Peyer's patch (tissue), 4 donors: ENCODE data around the gene RPL29. TPM values are rescaled to one million over a fixed set of nuclear protein-coding genes. Genes with fewer than 3 reads are reported as not detected.

Source experiments
- DNase-seq, 3 donors: peaks; one replicate each; pipeline ENCODE4 v3.0.0-alpha.2; 2017 to 2019
- H3K27ac ChIP-seq, 4 donors: fragments of 200-600 bp; sonication (generic); one replicate each; pipeline ENCODE4 v1.5.1; 2016 to 2019
- H3K27me3 ChIP-seq, 2 donors: fragments of 200-600 bp; sonication (generic); one replicate each; pipeline ENCODE4 v1.5.1; 2019
- H3K36me3 ChIP-seq, 3 donors: fragments of 200-600 bp; sonication (generic); one replicate each; pipeline ENCODE4 v1.5.1; 2016 to 2019
- H3K4me1 ChIP-seq, 4 donors: fragments of 200-600 bp; sonication (generic); one replicate each; pipeline ENCODE4 v1.5.1; 2016 to 2019
- H3K4me3 ChIP-seq, 4 donors: fragments of 200-600 bp; sonication (generic); 1 replicate in 3 of 4; 2 replicates in 1 of 4; pipeline ENCODE4 v1.5.1; 2016 to 2019; ENCODE audit warnings: mild to moderate bottlenecking in 1 of 4
- H3K9me3 ChIP-seq, 4 donors: fragments of 200-600 bp; sonication (generic); one replicate each; pipeline ENCODE4 v1.5.1; 2016 to 2019; ENCODE audit warnings: mild to moderate bottlenecking in 1 of 4
- CTCF ChIP-seq, 6 experiments: fragments of 450-650 bp in 4 of 6; fragments of 200-600 bp in 2 of 6; sonication (generic) in 1 of 6; IDR thresholded peaks; one replicate each; pipeline ENCODE4 v1.5.1; 2017 to 2019; ENCODE audit warnings: antibody characterized with exemption in 6 of 6, mild to moderate bottlenecking in 3 of 6, moderate library complexity in 1 of 6
- POLR2A ChIP-seq, 2 donors: fragments of 450-650 bp; IDR thresholded peaks; one replicate each; pipeline ENCODE4 v1.5.1; 2017; ENCODE audit warnings: antibody characterized with exemption in 2 of 2, mild to moderate bottlenecking in 2 of 2, moderate library complexity in 2 of 2
- total RNA-seq, 4 donors: library from RNA; depleted of rRNA; stranded (reverse); fragments of >200 nt; gene quantifications; one replicate each; pipeline ENCODE4 v1.1.0, GENCODE V29; 2016

Gene RPL29
- total RNA-seq, 4 donors from 2014 or later, result 643 to 841 (median 711) TPM

DNA sequence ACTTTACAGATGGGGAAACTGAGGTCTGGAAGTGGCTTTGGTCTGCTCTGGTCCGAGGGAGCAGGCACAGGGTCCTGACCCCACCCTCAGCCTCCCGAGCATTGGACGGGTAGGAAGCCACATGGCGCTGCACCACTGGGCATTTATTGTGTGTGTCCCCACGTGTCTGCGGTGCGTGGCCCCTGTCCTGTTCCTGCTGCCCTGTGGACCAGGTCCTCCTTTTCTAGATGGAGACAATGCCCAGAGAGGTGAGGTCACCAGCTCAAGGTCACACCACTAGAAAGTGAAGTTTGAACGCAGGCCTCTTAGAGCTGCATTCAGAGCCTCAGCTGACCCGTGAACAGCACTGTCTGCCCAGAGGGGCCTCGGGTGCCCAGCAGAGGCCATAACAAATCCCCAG lies 33.8 kb upstream of the RPL29 start:
- Histone ChIP-seq H3K36me3 (no peaks in the 10 kb centered on the region), H3K9me3 (no peaks in the 10 kb centered on the region), H3K4me1 (no peaks in the 10 kb centered on the region), H3K27ac (no peak overlapping the region), H3K27me3 (no peaks in the 10 kb centered on the region), H3K4me3 (no peak overlapping the region)
- TF ChIP-seq POLR2A (IDR thresholded peaks at IDR 0.05) (no peak), CTCF (IDR thresholded peaks at IDR 0.05) (no peak)
- DNase-seq, result no peak

DNA sequence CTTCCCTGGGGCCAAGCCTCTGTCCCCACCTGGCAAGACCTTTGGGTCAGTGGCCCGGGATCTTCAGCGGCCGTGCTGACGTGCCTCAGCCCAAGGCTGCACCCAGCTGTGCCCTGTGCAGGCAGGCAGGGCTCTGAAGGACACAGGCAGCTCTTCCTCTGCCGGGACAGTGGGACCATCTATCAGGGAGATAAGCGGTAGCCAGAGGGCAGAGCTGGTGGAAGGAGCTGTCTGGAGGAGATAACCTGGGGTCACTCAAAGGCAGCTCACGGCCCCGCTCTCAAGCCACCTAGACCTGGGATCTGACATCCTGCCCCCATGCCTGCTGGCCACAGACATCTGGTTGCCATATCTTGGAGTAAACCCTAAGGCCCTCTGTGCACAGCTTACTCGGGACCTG lies 33.4 kb upstream of the RPL29 start:
- Histone ChIP-seq H3K27ac (no peak overlapping the region), H3K4me3 (no peak overlapping the region), H3K9me3 (no peaks in the 10 kb centered on the region), H3K4me1 (no peaks in the 10 kb centered on the region), H3K27me3 (no peaks in the 10 kb centered on the region), H3K36me3 (no peaks in the 10 kb centered on the region)
- DNase-seq, result no peak
- TF ChIP-seq CTCF (IDR thresholded peaks at IDR 0.05), result no peak
- no peak for TF ChIP-seq POLR2A (IDR thresholded peaks at IDR 0.05)

DNA sequence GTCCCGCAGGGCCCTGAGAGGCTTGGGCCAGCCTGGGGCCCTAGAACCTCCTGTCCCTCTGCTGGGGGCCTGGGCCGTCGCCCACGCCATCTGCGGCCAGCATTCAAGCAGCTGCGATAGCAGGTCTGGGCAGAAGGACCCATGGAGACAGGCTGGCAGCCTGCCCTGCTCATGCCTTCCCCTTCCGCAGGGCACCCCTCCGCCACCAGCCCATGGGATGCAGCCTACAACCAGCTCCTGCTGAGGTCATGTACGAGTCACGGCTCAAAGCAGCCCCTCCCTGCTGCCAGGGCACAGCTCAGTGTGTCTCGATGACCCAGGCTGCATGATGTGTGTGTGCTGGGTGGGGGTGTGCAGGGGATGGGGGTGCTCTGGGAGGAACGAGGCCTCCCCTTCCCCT lies 32.9 kb upstream of the RPL29 start:
- H3K36me3 ChIP-seq, result no peaks in the 10 kb centered on the region
- no peak for TF ChIP-seq CTCF (IDR thresholded peaks at IDR 0.05)
- TF ChIP-seq POLR2A (IDR thresholded peaks at IDR 0.05), result no peak
- DNase-seq, result no peak
- H3K9me3 ChIP-seq, result no peaks in the 10 kb centered on the region
- H3K4me1 ChIP-seq, result no peaks in the 10 kb centered on the region
- H3K27ac ChIP-seq, result no peak overlapping the region
- no peaks in the 10 kb centered on the region for H3K27me3 ChIP-seq
- H3K4me3 ChIP-seq, result no peak overlapping the region

DNA sequence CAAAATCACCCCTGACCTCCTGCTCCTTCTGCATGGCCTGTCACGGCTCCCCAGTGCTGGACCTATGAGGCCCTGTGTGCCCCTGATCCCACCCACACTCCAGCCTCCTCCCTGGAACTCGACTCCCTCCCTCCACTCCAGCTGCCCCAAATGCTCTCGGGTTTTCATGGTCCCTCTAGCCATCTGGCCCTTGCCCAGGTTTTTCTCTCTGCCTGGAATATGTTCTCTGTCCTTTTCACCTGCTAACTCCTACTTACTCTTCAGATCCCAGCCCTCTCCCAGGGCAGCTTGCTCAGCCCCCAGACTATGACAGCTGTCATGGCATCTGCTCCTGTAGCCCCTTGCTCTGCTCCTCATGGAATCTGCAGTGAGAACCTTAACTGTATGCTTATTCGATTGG lies 30.3 kb upstream of the RPL29 start:
- no peak for TF ChIP-seq POLR2A (IDR thresholded peaks at IDR 0.05)
- no peak for TF ChIP-seq CTCF (IDR thresholded peaks at IDR 0.05)
- H3K36me3 ChIP-seq, result no peaks in the 10 kb centered on the region
- no peaks in the 10 kb centered on the region for H3K9me3 ChIP-seq
- no peaks in the 10 kb centered on the region for H3K27me3 ChIP-seq
- no peaks in the 10 kb centered on the region for H3K4me1 ChIP-seq
- no peak overlapping the region for H3K4me3 ChIP-seq
- no peak for DNase-seq
- H3K27ac ChIP-seq, result no peak overlapping the region

GRCh38 chr3:52025453-52025852 lies 29.8 kb upstream of the RPL29 start:
- no peak for TF ChIP-seq CTCF (IDR thresholded peaks at IDR 0.05)
- TF ChIP-seq POLR2A (IDR thresholded peaks at IDR 0.05), result no peak
- H3K36me3 ChIP-seq, result no peaks in the 10 kb centered on the region
- H3K9me3 ChIP-seq, result no peaks in the 10 kb centered on the region
- H3K4me1 ChIP-seq, result no peaks in the 10 kb centered on the region
- no peak for DNase-seq
- H3K27me3 ChIP-seq, result no peaks in the 10 kb centered on the region
- H3K4me3 ChIP-seq, result no peak overlapping the region
- no peak overlapping the region for H3K27ac ChIP-seq

DNA sequence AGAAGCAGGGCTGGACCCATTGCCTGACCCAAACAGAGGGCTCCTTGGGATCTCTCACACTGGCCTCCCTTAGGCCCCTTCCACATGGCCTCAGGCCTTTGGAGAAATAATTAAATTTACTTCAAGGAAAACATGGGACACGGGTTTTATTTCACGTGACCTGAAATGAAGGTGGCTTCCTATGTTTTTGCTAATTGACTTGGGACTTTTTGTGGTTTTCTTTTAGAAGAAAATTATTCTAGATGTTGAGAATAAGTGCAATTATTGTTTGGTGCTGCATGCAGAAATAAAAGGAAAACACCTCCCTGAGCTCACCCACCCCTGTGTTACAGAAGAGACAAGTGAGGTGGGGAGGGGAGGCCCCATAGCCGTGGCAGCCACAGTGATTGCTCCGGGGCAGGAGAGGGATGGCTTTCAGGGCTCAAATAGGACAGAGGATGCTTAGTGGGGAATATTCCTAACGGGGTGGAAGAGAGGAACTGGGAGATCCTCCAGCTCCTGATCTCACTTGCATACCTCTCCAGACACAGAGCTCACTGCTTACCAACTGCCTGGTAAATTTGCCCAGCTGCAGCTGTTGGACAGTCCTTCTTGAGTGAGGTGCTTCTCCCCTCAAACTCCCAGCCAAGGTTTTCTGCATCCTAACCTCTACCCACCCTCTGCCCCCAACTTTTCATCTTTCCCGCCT lies 29.2 kb upstream of the RPL29 start:
- H3K27me3 ChIP-seq, result no peaks in the 10 kb centered on the region
- no peak for DNase-seq
- no peaks in the 10 kb centered on the region for H3K36me3 ChIP-seq
- H3K4me1 ChIP-seq, result no peaks in the 10 kb centered on the region
- H3K27ac ChIP-seq, result no peak overlapping the region
- no peak for TF ChIP-seq POLR2A (IDR thresholded peaks at IDR 0.05)
- H3K4me3 ChIP-seq, result no peak overlapping the region
- H3K9me3 ChIP-seq, result no peaks in the 10 kb centered on the region
